ENCODE measurements around the gene TBCA.

DNA sequence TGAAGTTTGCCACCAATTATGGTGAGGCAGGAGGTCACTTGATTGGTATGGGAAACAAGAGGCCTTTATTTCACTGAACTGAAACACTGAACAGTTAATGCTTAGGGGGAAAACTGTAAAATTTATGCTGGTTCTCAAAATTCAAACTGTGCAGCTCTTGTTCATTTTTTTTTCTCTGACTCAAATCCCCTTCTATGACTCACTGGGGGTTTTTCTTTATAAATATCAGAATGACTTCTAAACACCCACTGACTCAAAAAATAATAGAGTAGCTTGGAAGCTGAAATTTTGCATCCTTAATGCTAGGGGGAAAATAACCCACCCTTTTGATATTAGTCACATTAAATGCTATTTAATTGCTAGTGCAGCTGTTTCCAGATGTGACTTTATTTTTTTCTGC, 113.5 kb downstream of the TBCA start:
- TF ChIP-seq, protein P1, sequence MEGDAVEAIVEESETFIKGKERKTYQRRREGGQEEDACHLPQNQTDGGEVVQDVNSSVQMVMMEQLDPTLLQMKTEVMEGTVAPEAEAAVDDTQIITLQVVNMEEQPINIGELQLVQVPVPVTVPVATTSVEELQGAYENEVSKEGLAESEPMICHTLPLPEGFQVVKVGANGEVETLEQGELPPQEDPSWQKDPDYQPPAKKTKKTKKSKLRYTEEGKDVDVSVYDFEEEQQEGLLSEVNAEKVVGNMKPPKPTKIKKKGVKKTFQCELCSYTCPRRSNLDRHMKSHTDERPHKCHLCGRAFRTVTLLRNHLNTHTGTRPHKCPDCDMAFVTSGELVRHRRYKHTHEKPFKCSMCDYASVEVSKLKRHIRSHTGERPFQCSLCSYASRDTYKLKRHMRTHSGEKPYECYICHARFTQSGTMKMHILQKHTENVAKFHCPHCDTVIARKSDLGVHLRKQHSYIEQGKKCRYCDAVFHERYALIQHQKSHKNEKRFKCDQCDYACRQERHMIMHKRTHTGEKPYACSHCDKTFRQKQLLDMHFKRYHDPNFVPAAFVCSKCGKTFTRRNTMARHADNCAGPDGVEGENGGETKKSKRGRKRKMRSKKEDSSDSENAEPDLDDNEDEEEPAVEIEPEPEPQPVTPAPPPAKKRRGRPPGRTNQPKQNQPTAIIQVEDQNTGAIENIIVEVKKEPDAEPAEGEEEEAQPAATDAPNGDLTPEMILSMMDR (IDR thresholded peaks at IDR 0.05) = no peak
- no peak for TF ChIP-seq POLR2A (IDR thresholded peaks at IDR 0.05)

All from Peyer's patch (tissue), 4 donors.